Mesodermal cell (in vitro differentiated cells): ENCODE results near the gene C11orf58.

Experiments used
- H3K27ac ChIP-seq: 2 replicates; pipeline ENCODE4 v1.7.0; 2013; ENCODE audit warnings: mild to moderate bottlenecking, low read depth, low read length, moderate library complexity; ENCODE audit not compliant: severe bottlenecking
- H3K36me3 ChIP-seq: 2 replicates; pipeline ENCODE4 v1.7.1; 2013; ENCODE audit warnings: mild to moderate bottlenecking, low read length, moderate library complexity; ENCODE audit not compliant: control insufficient read depth, insufficient read depth
- H3K4me1 ChIP-seq: one replicate; pipeline ENCODE4 v1.7.1; 2013; ENCODE audit warnings: mild to moderate bottlenecking, low read length; ENCODE audit not compliant: insufficient read depth, control insufficient read depth, poor library complexity, severe bottlenecking
- H3K4me3 ChIP-seq: 2 replicates; pipeline ENCODE4 v1.7.0; 2013; ENCODE audit warnings: low read length, control low read depth, mild to moderate bottlenecking; ENCODE audit not compliant: insufficient read depth, poor library complexity, severe bottlenecking; ENCODE audit errors: extremely low read depth
- H3K9me3 ChIP-seq: 2 replicates; pipeline ENCODE4 v1.7.1; 2013; ENCODE audit warnings: mild to moderate bottlenecking, low read length, moderate library complexity; ENCODE audit not compliant: control insufficient read depth
- WGBS, 2 experiments: methylation state at CpG; one replicate each; pipeline ENCODE4 v1.1.5; 2013; ENCODE audit warnings: missing lambda C conversion rate in 2 of 2; ENCODE audit not compliant: insufficient coverage in 2 of 2; 5-methylcytosine and 5-hydroxymethylcytosine counted together

C11orf58 gene

GRCh38 chr11:16793009-16793408, 54.6 kb downstream of the C11orf58 start:
- WGBS, 2 experiments = 86 to 97% methylated on average over 2 to 3 of the region's 3 CpGs
- H3K4me1 ChIP-seq = peaks cover 35% of the 10 kb centered on the region
- no peak overlapping the region for H3K4me3 ChIP-seq
- H3K9me3 ChIP-seq = no peaks in the 10 kb centered on the region
- peaks cover 6% of the 10 kb centered on the region for H3K36me3 ChIP-seq
- H3K27ac ChIP-seq = peak overlapping the region; percentile 10

GRCh38 chr11:16793511-16793910, 55.1 kb downstream of the C11orf58 start:
- Histone ChIP-seq H3K9me3 (no peaks in the 10 kb centered on the region), H3K27ac (no peak overlapping the region), H3K4me3 (no peak overlapping the region), H3K4me1 (peaks cover 30% of the 10 kb centered on the region), H3K36me3 (peaks cover 6% of the 10 kb centered on the region)
- WGBS, 2 experiments = 78 to 88% methylated on average over 3 of the region's 3 CpGs

- 92 to 94% methylated on average over 8 of the region's 17 CpGs for WGBS, 2 experiments
Observed at GRCh38 chr11:16794047-16794818, 55.8 kb downstream of the C11orf58 start.

GRCh38 chr11:16795146-16795545, 56.7 kb downstream of the C11orf58 start:
- Histone ChIP-seq H3K27ac (no peak overlapping the region), H3K9me3 (no peaks in the 10 kb centered on the region), H3K4me3 (no peak overlapping the region), H3K4me1 (peaks cover 36% of the 10 kb centered on the region), H3K36me3 (peaks cover 2% of the 10 kb centered on the region)
- 94 to 97% methylated on average over 5 of the region's 8 CpGs for WGBS, 2 experiments

More at GRCh38 chr11:16794047-16794818, 55.8 kb downstream of the C11orf58 start:
- Histone ChIP-seq H3K36me3 (peaks cover 6% of the 10 kb centered on the region), H3K4me3 (no peak overlapping the region), H3K4me1 (peaks cover 30% of the 10 kb centered on the region), H3K9me3 (no peaks in the 10 kb centered on the region), H3K27ac (no peak overlapping the region)

GRCh38 chr11:16796311-16796710, 57.9 kb downstream of the C11orf58 start:
- H3K4me3 ChIP-seq = no peak overlapping the region
- H3K36me3 ChIP-seq = peaks cover 2% of the 10 kb centered on the region
- 82 to 100% methylated on average over 1 of the region's 4 CpGs for WGBS, 2 experiments
- H3K9me3 ChIP-seq = no peaks in the 10 kb centered on the region
- H3K27ac ChIP-seq = no peak overlapping the region
- peaks cover 40% of the 10 kb centered on the region for H3K4me1 ChIP-seq

- peaks cover 3% of the 10 kb centered on the region for H3K36me3 ChIP-seq
- no peak overlapping the region for H3K27ac ChIP-seq
- 91 to 92% methylated on average over 1 of the region's 3 CpGs for WGBS, 2 experiments
- no peak overlapping the region for H3K4me3 ChIP-seq
- H3K9me3 ChIP-seq = no peaks in the 10 kb centered on the region
- peaks cover 26% of the 10 kb centered on the region for H3K4me1 ChIP-seq
Observed at GRCh38 chr11:16797776-16798175, 59.3 kb downstream of the C11orf58 start.

GRCh38 chr11:16799221-16799620, 60.8 kb downstream of the C11orf58 start:
- WGBS, 2 experiments = no CpG with 5 or more reads among the region's 1 CpG
- Histone ChIP-seq H3K4me3 (no peak overlapping the region), H3K4me1 (peaks cover 23% of the 10 kb centered on the region), H3K27ac (no peak overlapping the region), H3K36me3 (peaks cover 8% of the 10 kb centered on the region), H3K9me3 (no peaks in the 10 kb centered on the region)

- peaks cover 10% of the 10 kb centered on the region for H3K36me3 ChIP-seq
- peaks cover 21% of the 10 kb centered on the region for H3K4me1 ChIP-seq
- H3K9me3 ChIP-seq = no peaks in the 10 kb centered on the region
- no peak overlapping the region for H3K27ac ChIP-seq
- H3K4me3 ChIP-seq = no peak overlapping the region
Observed at GRCh38 chr11:16799890-16800289, 61.4 kb downstream of the C11orf58 start.

- no peak overlapping the region for H3K27ac ChIP-seq
- no peak overlapping the region for H3K4me3 ChIP-seq
- H3K36me3 ChIP-seq = peaks cover 11% of the 10 kb centered on the region
Observed at GRCh38 chr11:16800382-16800781, 61.9 kb downstream of the C11orf58 start.

GRCh38 chr11:16801288-16801980, 63.0 kb downstream of the C11orf58 start:
- peaks cover 16% of the 10 kb centered on the region for H3K4me1 ChIP-seq
- WGBS, 2 experiments = 92% methylated on average over 8 to 9 of the region's 10 CpGs
- no peaks in the 10 kb centered on the region for H3K9me3 ChIP-seq
- H3K4me3 ChIP-seq = no peak overlapping the region
- peaks cover 11% of the 10 kb centered on the region for H3K36me3 ChIP-seq
- H3K27ac ChIP-seq = no peak overlapping the region

More at GRCh38 chr11:16800382-16800781, 61.9 kb downstream of the C11orf58 start:
- H3K4me1 ChIP-seq = peaks cover 16% of the 10 kb centered on the region
- H3K9me3 ChIP-seq = no peaks in the 10 kb centered on the region
